ENCODE measurements around the gene NAV2. TPM values are rescaled to one million over a fixed set of nuclear protein-coding genes. Genes with fewer than 3 reads are reported as not detected.

The NAV2 gene
- total RNA-seq, 1 experiment from 2014 or later: 46.3 TPM

DNA sequence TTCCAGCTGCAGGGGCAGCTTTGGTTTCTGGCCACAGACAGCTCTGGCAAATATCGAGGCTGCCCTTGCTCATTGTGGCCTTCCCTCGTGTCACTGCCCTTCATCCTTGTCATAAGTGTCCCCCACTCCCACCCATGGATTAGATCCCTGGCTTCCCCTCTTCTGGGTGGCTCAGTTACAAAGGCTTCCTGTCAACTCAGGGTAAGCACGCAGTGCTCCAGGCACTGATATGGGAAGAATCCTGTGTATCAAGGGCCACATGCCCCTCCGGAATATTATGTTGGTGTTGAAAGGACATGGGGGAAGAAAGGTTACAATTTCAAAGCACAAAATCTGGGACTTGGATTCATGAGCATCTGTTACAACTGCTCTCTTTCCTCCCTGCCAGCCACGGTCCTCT is 319.5 kb downstream of the NAV2 start:
- Histone ChIP-seq H3K9me3 (ENCODE audit: control insufficient read depth, low read depth, low read length) (no peaks in the 10 kb centered on the region), H3K23me2 (ENCODE audit: insufficient read length, low read depth, low read length, poor library complexity, severe bottlenecking) (no peaks in the 10 kb centered on the region), H3K79me1 (ENCODE audit: insufficient read depth, low read depth, low read length, poor library complexity, severe bottlenecking) (no peaks in the 10 kb centered on the region), H3K27ac (ENCODE audit: insufficient read length, low read depth, low read length) (no peak overlapping the region), H4K5ac (ENCODE audit: insufficient read length, low read depth, low read length) (no peak overlapping the region), H2BK15ac (ENCODE audit: low read depth, low read length) (no peak overlapping the region), H4K20me1 (ENCODE audit: control insufficient read depth, insufficient read depth, insufficient read length) (no peaks in the 10 kb centered on the region), H2AFZ (ENCODE audit: low read length) (no peak overlapping the region), H2AK5ac (ENCODE audit: insufficient read length, low read length) (no peak overlapping the region), H3K56ac (ENCODE audit: insufficient read length, low read depth, low read length) (no peak overlapping the region), H3K27me3 (ENCODE audit: insufficient read depth, low read length) (no peaks in the 10 kb centered on the region; the same call in 1 of the 2 replicates), H3K18ac (ENCODE audit: insufficient read length, low read depth, low read length) (no peak overlapping the region), H3K23ac (ENCODE audit: insufficient read length, low read depth, low read length) (no peak overlapping the region), H3K14ac (ENCODE audit: insufficient read depth, low read length) (peak overlapping the region; percentile 10; the same call in 1 of the 2 replicates), H4K8ac (replicated peaks; ENCODE audit: insufficient read length, low read depth, low read length) (no peak overlapping the region), H2BK20ac (ENCODE audit: low read depth, low read length, poor library complexity, severe bottlenecking) (no peak overlapping the region), H3K4me2 (ENCODE audit: insufficient read depth, insufficient read length, low read length) (peak overlapping the region; percentile 15), H2BK5ac (ENCODE audit: insufficient read length, low read length) (no peak overlapping the region), H3K79me2 (ENCODE audit: insufficient read depth, low read length) (peaks cover 9% of the 10 kb centered on the region; the same call in 1 of the 2 replicates), H3K4me1 (ENCODE audit: insufficient read depth, low read length) (peaks cover 41% of the 10 kb centered on the region), H3K4ac (ENCODE audit: low read depth, low read length) (no peak overlapping the region), H3T11ph (ENCODE audit: low read length) (no peak overlapping the region), H2BK120ac (ENCODE audit: low read depth, low read length, poor library complexity, severe bottlenecking) (no peak overlapping the region), H2BK12ac (ENCODE audit: insufficient read length, low read depth, low read length) (no peak overlapping the region), H4K91ac (ENCODE audit: insufficient read length, low read depth, low read length) (no peak overlapping the region), H3K9ac (ENCODE audit: extremely low read depth, insufficient read length, low read length) (no peak overlapping the region)
- no peak for DNase-seq
- H3K36me3 Mint-ChIP-seq (ENCODE audit: insufficient read depth in 1 of 3, low read depth in 3 of 3): peaks cover 12 to 19% (median 18%) of the 10 kb centered on the region in 3 experiments; a peak in 6 of 7 replicates
- H3K4me3 Mint-ChIP-seq: 0 out of 5 replicates have a peak overlapping the region, but pooled peaks of 1 of the 2 experiments have one; percentile 14
- no CpG with 5 or more reads among the region's 5 CpGs for WGBS (ENCODE audit: extremely low coverage, insufficient read length, low lambda C conversion rate)
- TF ChIP-seq, protein P1, sequence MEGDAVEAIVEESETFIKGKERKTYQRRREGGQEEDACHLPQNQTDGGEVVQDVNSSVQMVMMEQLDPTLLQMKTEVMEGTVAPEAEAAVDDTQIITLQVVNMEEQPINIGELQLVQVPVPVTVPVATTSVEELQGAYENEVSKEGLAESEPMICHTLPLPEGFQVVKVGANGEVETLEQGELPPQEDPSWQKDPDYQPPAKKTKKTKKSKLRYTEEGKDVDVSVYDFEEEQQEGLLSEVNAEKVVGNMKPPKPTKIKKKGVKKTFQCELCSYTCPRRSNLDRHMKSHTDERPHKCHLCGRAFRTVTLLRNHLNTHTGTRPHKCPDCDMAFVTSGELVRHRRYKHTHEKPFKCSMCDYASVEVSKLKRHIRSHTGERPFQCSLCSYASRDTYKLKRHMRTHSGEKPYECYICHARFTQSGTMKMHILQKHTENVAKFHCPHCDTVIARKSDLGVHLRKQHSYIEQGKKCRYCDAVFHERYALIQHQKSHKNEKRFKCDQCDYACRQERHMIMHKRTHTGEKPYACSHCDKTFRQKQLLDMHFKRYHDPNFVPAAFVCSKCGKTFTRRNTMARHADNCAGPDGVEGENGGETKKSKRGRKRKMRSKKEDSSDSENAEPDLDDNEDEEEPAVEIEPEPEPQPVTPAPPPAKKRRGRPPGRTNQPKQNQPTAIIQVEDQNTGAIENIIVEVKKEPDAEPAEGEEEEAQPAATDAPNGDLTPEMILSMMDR (conservative IDR thresholded peaks at IDR 0.05): no peak
- H3K9me3 Mint-ChIP-seq: no peaks in the 10 kb centered on the region
- peaks cover 75 to 87% of the 10 kb centered on the region in 2 experiments for H3K4me1 Mint-ChIP-seq
- H3K27ac Mint-ChIP-seq: peak overlapping the region in 1 of 3 experiments; percentile 89; a peak in 3 of 7 replicates
- H3K27me3 Mint-ChIP-seq (ENCODE audit: low read depth): peaks cover 34% of the 10 kb centered on the region
